Activated B cell treated with CpG ODN at 0.5 μM for 24 hours (primary cell): ENCODE data around the gene AMFR. TPM values are rescaled to one million over a fixed set of nuclear protein-coding genes. Genes with fewer than 3 reads are reported as not detected.

ENCODE experiments used
- ATAC-seq: fragments of 200-7000 bp; cut with Tn5 transposase; one replicate; pipeline ENCODE4 v1.10.0; 2021; ENCODE audit warnings: low read depth, mild to moderate bottlenecking, moderate library complexity
- CTCF ChIA-PET: fragments of 350-600 bp; sonication (Branson Sonifier 250); formaldehyde crosslinking; loops from one replicate; lab custom pipeline; 2021; ENCODE audit warnings: antibody characterized with exemption; lab: Charles Lee
- POLR2A ChIA-PET: fragments of 350-600 bp; sonication (Branson Sonifier 250); formaldehyde crosslinking; loops from one replicate; lab custom pipeline; 2021; ENCODE audit warnings: antibody characterized with exemption; lab: Charles Lee
- DNase-seq: peaks from one replicate; pipeline ENCODE4 v3.0.0; 2022
- H3K27ac Mint-ChIP-seq: one replicate; pipeline ENCODE4 v1.8.0; 2020; ENCODE audit warnings: mixed read lengths
- H3K27me3 Mint-ChIP-seq: one replicate; pipeline ENCODE4 v1.8.0; 2021; ENCODE audit warnings: mixed read lengths
- H3K36me3 Mint-ChIP-seq: one replicate; pipeline ENCODE4 v1.8.0; 2021; ENCODE audit warnings: low read depth, mixed read lengths
- H3K4me1 Mint-ChIP-seq: one replicate; pipeline ENCODE4 v1.8.0; 2021; ENCODE audit warnings: mixed read lengths
- H3K4me3 Mint-ChIP-seq: one replicate; pipeline ENCODE4 v1.8.0; 2020; ENCODE audit warnings: mild to moderate bottlenecking, mixed read lengths
- H3K9me3 Mint-ChIP-seq: one replicate; pipeline ENCODE4 v1.8.0; 2020; ENCODE audit warnings: mixed read lengths
- intact Hi-C: fragments of 100-400 bp; cut with micrococcal nuclease; formaldehyde crosslinking; loops from one replicate; pipeline ENCODE4 v1.15.1; 2024
- total RNA-seq: library from RNA; stranded (reverse); gene quantifications from 2 replicates; pipeline ENCODE4 v1.2.3, GENCODE V29; 2022
- TF ChIP-seq, protein P1 (sequence below): fragments of 200-600 bp; IDR thresholded peaks from one replicate; pipeline ENCODE4 v1.8.0; 2022; ENCODE audit warnings: antibody characterized with exemption, mild to moderate bottlenecking

Gene AMFR
- total RNA-seq, 1 donor from 2014 or later, result 134 TPM

GRCh38 chr16:56367764-56368163, 57.6 kb downstream of the AMFR start:
- TF ChIP-seq, protein P1, sequence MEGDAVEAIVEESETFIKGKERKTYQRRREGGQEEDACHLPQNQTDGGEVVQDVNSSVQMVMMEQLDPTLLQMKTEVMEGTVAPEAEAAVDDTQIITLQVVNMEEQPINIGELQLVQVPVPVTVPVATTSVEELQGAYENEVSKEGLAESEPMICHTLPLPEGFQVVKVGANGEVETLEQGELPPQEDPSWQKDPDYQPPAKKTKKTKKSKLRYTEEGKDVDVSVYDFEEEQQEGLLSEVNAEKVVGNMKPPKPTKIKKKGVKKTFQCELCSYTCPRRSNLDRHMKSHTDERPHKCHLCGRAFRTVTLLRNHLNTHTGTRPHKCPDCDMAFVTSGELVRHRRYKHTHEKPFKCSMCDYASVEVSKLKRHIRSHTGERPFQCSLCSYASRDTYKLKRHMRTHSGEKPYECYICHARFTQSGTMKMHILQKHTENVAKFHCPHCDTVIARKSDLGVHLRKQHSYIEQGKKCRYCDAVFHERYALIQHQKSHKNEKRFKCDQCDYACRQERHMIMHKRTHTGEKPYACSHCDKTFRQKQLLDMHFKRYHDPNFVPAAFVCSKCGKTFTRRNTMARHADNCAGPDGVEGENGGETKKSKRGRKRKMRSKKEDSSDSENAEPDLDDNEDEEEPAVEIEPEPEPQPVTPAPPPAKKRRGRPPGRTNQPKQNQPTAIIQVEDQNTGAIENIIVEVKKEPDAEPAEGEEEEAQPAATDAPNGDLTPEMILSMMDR, result no peak
- peaks cover 88% of the 10 kb centered on the region for H3K36me3 Mint-ChIP-seq
- H3K27ac Mint-ChIP-seq, result no peak overlapping the region
- H3K4me1 Mint-ChIP-seq, result no peaks in the 10 kb centered on the region
- no peaks in the 10 kb centered on the region for H3K9me3 Mint-ChIP-seq
- ChIA-PET POLR2A (no interaction called here), CTCF (no interaction called here)
- intact Hi-C loops, result no loop called here
- ATAC-seq (no peak), DNase-seq (no peak)
- H3K4me3 Mint-ChIP-seq, result no peak overlapping the region
- H3K27me3 Mint-ChIP-seq, result no peaks in the 10 kb centered on the region

DNA sequence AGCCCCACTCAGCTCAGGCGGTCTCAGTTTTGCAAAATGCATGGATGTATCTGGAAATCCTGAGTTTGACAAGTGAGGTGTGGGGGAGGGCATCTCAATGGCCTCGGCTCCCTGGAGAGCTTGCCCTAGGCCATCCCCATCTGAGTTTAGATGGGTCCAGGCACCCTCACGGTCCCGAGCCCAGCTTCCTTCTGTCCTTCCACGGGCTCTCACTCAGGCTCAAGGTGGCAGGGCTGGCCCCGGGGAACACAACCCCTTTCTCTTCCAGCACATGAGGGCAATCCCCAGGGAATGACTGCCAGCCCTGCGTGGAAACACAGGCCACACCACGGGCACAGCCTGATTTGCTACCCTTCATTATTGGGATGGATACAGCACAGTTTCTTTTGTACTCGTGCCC, 58.4 kb downstream of the AMFR start:
- Mint-ChIP-seq H3K27ac (no peak overlapping the region), H3K27me3 (no peaks in the 10 kb centered on the region), H3K4me3 (no peak overlapping the region), H3K4me1 (no peaks in the 10 kb centered on the region), H3K9me3 (no peaks in the 10 kb centered on the region), H3K36me3 (peaks cover 88% of the 10 kb centered on the region)
- POLR2A ChIA-PET, result no interaction called here
- no peak for ATAC-seq
- no peak for DNase-seq
- TF ChIP-seq, protein P1, result no peak
- intact Hi-C loops, result no loop called here
- CTCF ChIA-PET, result interaction anchor here (1.0 kb wide), 1 partner anchor 10 kb away, joined by 4 read pairs; no protein-coding TSS in a partner anchor

- H3K4me3 Mint-ChIP-seq, result no peak overlapping the region
- intact Hi-C loops, result no loop called here
- no peaks in the 10 kb centered on the region for H3K9me3 Mint-ChIP-seq
- ATAC-seq, result no peak
- no peaks in the 10 kb centered on the region for H3K27me3 Mint-ChIP-seq
- CTCF ChIA-PET, result no interaction called here
- POLR2A ChIA-PET, result no interaction called here
- DNase-seq, result no peak
- H3K27ac Mint-ChIP-seq, result no peak overlapping the region
- H3K36me3 Mint-ChIP-seq, result peaks cover 87% of the 10 kb centered on the region
- TF ChIP-seq, protein P1, result no peak
- H3K4me1 Mint-ChIP-seq, result no peaks in the 10 kb centered on the region
These were observed 59.8 kb downstream of the AMFR start for GRCh38 chr16:56365552-56365951.

DNA sequence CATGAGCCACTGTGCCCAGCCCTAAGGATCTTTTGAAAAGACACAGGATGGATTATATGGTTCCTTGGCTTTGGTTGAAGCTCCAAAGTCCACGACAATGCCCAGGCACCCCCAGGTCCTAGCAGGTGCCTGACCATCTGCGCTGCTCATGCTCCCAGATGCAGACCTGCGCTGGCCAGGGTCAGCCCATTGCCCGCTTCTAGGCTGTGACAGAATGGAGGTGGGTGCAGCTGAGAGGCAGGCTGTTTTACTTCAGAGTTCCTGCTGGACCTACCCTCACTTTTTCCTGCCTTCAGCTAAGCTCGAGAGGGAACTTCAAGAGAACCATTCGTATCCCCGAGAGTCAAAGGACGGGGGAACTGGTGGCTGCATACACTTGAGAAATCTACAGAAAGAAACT, 60.5 kb downstream of the AMFR start:
- H3K27me3 Mint-ChIP-seq, result no peaks in the 10 kb centered on the region

GRCh38 chr16:56363781-56364565, 61.4 kb downstream of the AMFR start:
- ChIA-PET CTCF (no interaction called here), POLR2A (no interaction called here)
- Mint-ChIP-seq H3K36me3 (peaks cover 84% of the 10 kb centered on the region), H3K27ac (no peak overlapping the region), H3K4me1 (peaks cover 3% of the 10 kb centered on the region), H3K9me3 (no peaks in the 10 kb centered on the region), H3K27me3 (no peaks in the 10 kb centered on the region), H3K4me3 (no peak overlapping the region)
- TF ChIP-seq, protein P1, result no peak
- DNase-seq (no peak), ATAC-seq (no peak)
- intact Hi-C loops, result no loop called here

More for the DNA sequence above, 60.5 kb downstream of the AMFR start:
- TF ChIP-seq, protein P1, result no peak
- intact Hi-C loops, result no loop called here
- no peak overlapping the region for H3K27ac Mint-ChIP-seq
- DNase-seq (no peak), ATAC-seq (no peak)
- no peaks in the 10 kb centered on the region for H3K9me3 Mint-ChIP-seq
- ChIA-PET POLR2A (no interaction called here), CTCF (no interaction called here)
- peaks cover 91% of the 10 kb centered on the region for H3K36me3 Mint-ChIP-seq
- no peaks in the 10 kb centered on the region for H3K4me1 Mint-ChIP-seq
- H3K4me3 Mint-ChIP-seq, result no peak overlapping the region
